Activated CD8-positive, alpha-beta memory T cell treated with anti-CD3 and anti-CD28 coated beads for 24 hours (primary cell): ENCODE results near the gene WWOX.
A peak's percentile ranks its signal among the peaks of the same experiment; 100 is the strongest.

Experiments used
- DNase-seq: peaks from one replicate; pipeline ENCODE4 v3.0.0-alpha.2; 2020

WWOX gene

GRCh38 chr16:79062336-79062735 is 962.9 kb downstream of the WWOX start:
- no peak for DNase-seq

GRCh38 chr16:79062821-79063220 is 963.4 kb downstream of the WWOX start:
- DNase-seq: no peak

- peak; percentile 19 for DNase-seq
These were observed 965.0 kb downstream of the WWOX start for GRCh38 chr16:79064256-79064972.

GRCh38 chr16:79066561-79066960 is 967.1 kb downstream of the WWOX start:
- DNase-seq: peak; percentile 43

- DNase-seq: peak; percentile 43
These were observed 968.1 kb downstream of the WWOX start for GRCh38 chr16:79067600-79067999.

DNA sequence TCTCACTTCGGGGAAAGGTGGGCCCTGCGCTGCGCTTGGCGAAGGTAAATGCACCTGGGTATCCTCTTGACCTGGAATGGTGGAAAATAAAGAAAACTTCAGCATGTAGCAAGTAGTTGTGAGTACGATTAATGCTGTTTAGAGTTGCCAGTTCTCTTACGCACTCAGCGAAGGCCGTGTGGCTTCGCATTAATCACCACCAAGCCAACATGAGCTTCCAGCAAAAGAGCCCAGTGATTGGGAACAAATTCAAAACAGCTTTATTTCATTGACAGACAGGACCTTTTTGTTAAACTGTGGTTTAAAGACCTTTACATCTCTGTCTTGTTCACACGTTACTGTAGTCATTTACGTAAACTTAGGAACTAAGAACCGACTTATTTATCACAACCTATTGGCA is 969.7 kb downstream of the WWOX start:
- DNase-seq: peak; percentile 40

DNA sequence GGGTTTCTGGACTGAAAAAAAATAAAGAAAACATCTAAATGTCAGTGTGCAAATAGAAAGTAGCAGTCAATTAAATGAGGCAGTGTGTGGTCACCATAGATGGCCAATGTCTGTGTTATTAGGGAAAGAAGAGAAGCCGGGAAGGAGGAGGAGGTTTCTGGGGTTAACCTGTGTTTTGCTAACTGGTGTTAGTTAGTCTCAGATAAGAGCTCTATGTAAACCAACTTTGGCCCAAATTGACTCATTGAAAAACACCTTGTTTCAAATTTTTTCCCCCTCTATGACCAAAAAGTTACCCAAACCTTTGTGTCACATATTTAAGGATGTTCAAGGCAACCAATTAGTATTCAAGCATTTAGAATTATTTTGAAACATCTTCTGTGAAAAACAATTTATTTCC is 970.2 kb downstream of the WWOX start:
- peak; percentile 33 for DNase-seq

DNA sequence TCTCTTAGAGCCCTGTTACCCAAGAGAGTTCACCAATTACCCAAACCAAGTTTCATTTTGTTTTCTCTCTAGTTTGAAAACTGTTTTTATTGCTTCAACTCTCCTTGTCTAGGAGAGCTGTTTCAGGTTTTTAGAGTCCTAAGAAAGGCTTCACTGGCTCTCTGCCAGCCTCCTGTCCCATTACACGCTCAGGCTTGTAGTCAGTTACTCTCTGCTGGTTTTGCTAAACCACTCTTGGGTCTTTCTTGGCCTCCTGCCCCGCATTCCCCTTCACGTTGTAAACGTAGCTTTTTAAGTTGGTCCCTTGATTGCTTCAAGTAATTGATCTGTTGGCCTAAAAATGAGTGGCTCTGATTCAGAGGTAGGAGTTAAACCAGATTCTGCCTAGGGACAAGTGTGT is 972.0 kb downstream of the WWOX start:
- peak; percentile 24 for DNase-seq

- DNase-seq: no peak
These were observed 973.1 kb downstream of the WWOX start for GRCh38 chr16:79072517-79072916.

- DNase-seq: no peak
These were observed 974.1 kb downstream of the WWOX start for GRCh38 chr16:79073566-79073965.

GRCh38 chr16:79074541-79074940 is 975.1 kb downstream of the WWOX start:
- no peak for DNase-seq

DNA sequence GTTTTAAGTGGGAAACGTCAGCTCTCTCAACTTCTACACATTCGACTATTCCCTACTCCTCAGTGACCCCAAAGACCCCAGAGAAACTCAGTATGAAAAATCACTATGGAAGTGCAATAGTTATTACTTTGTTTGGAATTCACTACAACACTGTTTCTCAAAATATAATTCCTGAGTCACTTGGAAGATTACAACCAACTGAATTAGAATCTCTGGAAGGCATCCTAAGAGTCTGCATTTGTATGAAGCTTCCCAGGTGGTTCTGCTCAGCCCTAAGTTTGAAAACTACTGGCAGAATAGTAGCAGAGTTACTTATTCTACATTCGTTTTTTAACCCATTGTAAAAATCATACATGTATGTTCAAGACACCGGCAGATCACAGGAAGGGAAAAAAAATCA is 975.5 kb downstream of the WWOX start:
- DNase-seq: no peak

DNA sequence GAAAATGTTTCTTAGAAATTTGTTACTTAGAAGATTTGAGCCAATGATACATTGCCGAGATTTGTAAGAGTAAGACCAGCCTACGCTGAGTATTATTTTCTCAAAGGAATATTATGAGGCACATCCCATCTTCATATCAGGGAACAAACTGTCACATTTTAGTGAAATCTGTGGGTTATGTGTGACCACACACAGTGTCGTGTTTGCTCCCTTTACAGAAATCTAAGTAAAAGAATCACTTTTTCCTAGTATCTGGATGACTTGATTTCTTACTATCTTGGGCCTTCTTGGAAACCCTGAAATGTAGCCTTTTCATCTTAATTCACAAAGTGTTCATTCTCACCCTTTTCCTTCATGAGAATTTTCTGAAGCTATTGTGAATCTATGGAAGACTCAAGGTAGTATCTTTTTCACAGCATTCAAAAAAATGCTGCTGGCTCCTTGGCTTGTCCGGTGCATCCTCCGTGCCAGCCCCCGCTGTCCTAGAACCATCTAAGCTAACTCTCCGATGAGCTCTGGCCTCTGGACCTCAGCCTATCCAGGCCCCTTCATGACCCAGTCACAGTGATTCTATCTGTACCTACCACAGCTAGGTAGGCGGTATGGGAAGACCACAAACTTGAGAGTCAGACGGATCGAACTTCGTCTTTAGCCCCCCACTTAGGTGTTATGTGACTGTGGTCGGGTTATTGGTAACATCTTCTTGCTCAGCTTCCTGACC is 976.8 kb downstream of the WWOX start:
- no peak for DNase-seq

DNA sequence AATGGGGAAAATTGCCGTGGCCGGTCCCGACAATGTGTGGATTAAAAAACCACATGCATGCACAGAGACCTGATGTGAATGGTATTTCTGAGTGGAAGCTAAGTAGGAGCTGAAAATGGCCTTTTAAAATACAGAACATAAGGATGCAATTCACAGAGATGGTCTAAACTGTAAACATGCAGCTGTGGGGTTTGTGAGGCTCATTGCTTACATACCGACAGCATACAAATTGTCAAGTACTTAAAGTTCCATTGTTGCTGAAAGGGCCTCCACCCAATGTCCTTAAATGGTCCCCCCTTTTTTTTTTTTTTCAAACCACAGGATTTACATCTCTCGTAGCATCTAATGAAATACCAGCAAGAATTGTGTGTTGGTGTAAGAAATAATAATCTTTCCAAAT is 977.9 kb downstream of the WWOX start:
- DNase-seq: no peak

DNA sequence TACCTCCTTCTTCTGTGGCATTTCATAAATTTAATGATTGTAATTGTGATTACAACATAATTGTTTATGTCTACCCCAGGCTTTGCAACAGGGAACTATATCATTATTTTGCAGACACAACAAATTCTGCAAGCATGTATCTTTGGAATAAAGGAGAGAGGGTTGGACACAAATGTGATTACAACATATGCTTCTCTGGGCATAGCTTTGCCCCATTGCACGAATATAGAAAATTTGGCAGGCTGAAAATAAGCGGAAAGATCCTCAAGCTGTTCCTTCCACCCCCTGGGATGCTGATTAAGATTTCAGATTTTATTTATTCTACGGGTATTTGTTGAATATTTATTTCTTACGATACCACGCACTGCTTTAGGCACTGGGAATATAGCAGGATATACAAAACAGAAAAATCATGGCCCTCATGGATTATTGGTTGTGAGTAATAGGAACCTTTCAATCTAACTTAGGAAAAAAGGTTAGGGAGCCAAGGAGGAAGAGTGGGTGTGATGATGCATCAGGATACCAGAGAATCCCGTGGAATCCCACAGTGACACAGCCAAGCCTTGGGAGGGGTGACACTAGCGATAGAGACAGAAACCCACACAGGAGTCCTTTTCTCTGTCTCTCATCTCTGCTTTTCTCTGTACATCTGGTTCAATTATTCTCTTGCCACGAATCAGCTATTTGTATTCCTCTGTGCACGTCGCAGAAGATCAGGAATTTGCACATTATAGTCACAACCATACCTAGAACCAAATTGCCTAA is 980.4 kb downstream of the WWOX start:
- no peak for DNase-seq

- DNase-seq: no peak
These were observed 982.0 kb downstream of the WWOX start for GRCh38 chr16:79081297-79082066.

DNA sequence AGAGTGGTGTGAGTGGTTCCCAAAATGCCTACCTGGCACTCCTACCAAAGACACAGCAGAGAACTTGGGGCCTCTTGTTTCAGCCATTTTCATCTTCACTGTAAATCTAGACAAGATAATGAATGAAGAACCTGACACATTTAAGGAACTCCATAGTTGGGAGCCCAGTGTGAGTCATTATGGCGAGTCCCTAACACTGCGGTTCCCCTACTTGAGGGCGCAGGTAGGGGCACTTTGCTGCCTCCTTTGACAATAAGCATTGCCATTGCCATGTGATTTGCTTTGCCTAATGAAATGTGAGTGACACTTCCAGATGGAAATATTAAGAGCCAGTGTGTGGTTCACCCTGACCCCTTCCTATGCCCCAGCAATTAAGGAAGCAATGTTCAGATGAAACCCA is 983.5 kb downstream of the WWOX start:
- no peak for DNase-seq

DNA sequence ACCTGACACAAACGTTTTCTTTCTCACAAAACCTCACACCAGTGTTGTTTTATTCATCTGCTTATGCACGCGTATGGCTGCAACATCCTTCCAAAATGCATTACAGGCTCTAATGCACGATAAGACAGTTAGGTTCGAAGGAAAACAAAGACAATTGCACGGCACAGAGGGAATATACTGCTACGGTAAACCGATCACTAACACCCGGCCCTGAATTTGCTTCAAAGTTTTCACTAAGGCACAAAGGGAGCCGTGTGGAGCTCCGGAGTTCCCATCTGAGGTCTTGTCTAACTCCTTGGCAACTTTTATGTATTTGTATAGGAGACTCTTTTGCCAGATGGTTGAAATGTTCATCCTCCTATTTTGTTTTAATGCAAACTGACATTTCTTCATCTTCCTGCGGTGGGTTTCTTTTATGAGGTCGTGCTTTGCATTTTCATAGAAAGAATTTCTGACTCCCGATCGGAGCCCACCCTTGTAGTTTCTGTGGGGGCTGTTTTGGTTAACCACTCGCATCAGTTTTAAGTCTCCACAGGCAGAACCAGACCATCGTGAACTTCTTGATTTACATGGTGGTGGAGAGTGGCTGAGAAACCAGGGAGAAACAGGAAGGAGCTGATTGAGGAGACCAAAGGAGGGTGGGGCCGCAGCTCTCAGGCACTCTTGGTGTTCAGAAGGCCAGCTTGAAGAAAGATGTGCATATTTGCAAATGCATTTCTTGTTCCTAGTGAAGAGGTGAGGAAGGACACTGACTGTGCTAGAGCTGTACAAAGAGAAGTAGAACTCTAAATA is 984.2 kb downstream of the WWOX start:
- peak; percentile 47 for DNase-seq

DNA sequence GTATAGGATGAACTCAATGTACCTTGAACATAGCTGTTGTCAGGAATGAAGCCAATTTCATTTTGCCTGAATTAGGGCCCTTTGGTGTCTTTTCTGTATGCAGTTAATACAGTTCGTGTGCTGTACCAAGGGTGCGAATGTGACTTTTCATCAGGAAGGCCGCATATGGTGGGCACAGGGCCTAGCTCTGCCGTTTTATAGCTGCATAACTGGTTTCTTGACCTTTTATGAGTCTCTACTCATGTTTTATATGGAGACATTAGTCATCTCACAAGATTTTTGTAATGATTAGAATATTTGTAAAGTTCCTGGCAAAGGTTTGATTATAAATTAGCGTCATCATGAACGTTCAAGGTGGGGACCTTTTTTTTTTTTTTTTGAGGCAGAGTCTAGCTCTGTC is 989.5 kb downstream of the WWOX start:
- no peak for DNase-seq

GRCh38 chr16:79089735-79090284 is 990.4 kb downstream of the WWOX start:
- DNase-seq: peak; percentile 71

DNA sequence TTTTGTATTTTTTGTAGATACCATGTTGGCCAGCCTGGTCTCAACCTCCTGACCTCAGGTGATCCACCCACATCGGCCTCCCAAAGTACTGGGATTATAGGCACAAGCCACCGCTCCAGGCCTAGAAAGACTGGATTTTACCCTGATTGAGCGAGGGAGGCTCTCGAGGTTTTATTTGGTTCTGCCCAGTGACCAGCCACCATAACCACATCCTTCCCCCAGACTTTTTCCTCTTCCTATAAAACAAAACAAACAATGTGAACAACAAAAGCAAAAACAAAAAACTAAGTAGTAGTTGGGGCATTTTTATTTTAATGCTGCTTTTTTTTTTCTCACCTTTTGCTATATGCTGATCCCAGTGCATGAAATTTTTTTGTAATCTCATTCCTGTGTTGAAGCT is 991.5 kb downstream of the WWOX start:
- no peak for DNase-seq

- no peak for DNase-seq
These were observed 993.4 kb downstream of the WWOX start for GRCh38 chr16:79092846-79093245.
